Epithelial cell of proximal tubule (primary cell): ENCODE data around the gene C5. TPM values are rescaled to one million over a fixed set of nuclear protein-coding genes. Genes with fewer than 3 reads are reported as not detected.

Experiments
- DNase-seq: peaks from one replicate; pipeline ENCODE4 v3.0.0-alpha.2; 2011; ENCODE audit warnings: low read depth
- H3K4me3 ChIP-seq: 2 replicates; pipeline ENCODE4 v1.5.1; 2011; ENCODE audit warnings: low read depth, mild to moderate bottlenecking, low read length
- CTCF ChIP-seq: conservative IDR thresholded peaks from 2 replicates; pipeline ENCODE4 v1.5.1; 2012; ENCODE audit warnings: low read depth, mild to moderate bottlenecking, low read length
- total RNA-seq: library from RNA; depleted of rRNA; stranded (reverse); fragments of >200 nt; gene quantifications from 2 replicates; pipeline ENCODE4 v1.2.3, GENCODE V29; 2015

C5 gene
- total RNA-seq, 1 donor from 2014 or later: 0.52 TPM

- no peak for TF ChIP-seq CTCF
- DNase-seq: no peak
- no peak overlapping the region for H3K4me3 ChIP-seq
Measured at GRCh38 chr9:121026768-121027167, 23.3 kb downstream of the C5 start.

GRCh38 chr9:121026260-121026691 lies 23.8 kb downstream of the C5 start:
- no peak overlapping the region for H3K4me3 ChIP-seq
- TF ChIP-seq CTCF: no peak
- DNase-seq: no peak

- no peak for TF ChIP-seq CTCF
- H3K4me3 ChIP-seq: no peak overlapping the region
- DNase-seq: no peak
Measured at GRCh38 chr9:121024237-121024636, 25.8 kb downstream of the C5 start.

GRCh38 chr9:121023064-121023463 lies 27.0 kb downstream of the C5 start:
- DNase-seq: no peak
- H3K4me3 ChIP-seq: no peak overlapping the region
- TF ChIP-seq CTCF: peak; percentile 31

- no peak for DNase-seq
- no peak for TF ChIP-seq CTCF
- no peak overlapping the region for H3K4me3 ChIP-seq
Measured at GRCh38 chr9:121021301-121021700, 28.8 kb downstream of the C5 start.

- H3K4me3 ChIP-seq: no peak overlapping the region
- DNase-seq: no peak
- no peak for TF ChIP-seq CTCF
Measured at GRCh38 chr9:121019273-121019672, 30.8 kb downstream of the C5 start.

GRCh38 chr9:121013911-121014310 lies 36.2 kb downstream of the C5 start:
- no peak for TF ChIP-seq CTCF
- DNase-seq: no peak
- H3K4me3 ChIP-seq: no peak overlapping the region
